Measurements from ENCODE around the gene ODC1.
"Not testable (repeated sequence)": the region's sequence is repeated elsewhere in the genome, so short reads cannot be mapped to it uniquely, and the experiment has no call there.

Gene ODC1

GRCh38 chr2:10452312-10452711 lies 4.2 kb upstream of the ODC1 start:
- DNase-seq, result no peak

DNA sequence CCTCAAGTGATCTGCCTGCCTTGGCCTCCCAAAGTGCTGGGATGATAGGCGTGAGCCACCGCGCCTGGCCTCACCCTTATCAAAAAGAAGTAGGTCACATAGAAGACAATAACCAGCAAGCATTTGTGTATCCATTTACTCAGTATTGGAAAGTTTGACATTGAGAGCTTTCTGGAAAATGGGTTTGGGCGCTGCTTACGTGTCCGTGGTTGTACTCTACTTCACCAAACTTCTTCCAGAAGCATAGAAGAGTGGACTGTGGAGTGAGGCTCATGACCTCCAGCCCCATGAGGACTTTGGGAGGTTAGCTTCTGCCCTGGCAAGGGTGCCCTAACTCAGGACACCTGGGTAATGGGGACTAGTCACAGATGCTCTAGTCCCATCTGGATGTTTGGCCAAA lies 3.7 kb upstream of the ODC1 start:
- DNase-seq, result no peak

GRCh38 chr2:10449838-10450691 lies 1.9 kb upstream of the ODC1 start:
- DNase-seq, result no peak

DNA sequence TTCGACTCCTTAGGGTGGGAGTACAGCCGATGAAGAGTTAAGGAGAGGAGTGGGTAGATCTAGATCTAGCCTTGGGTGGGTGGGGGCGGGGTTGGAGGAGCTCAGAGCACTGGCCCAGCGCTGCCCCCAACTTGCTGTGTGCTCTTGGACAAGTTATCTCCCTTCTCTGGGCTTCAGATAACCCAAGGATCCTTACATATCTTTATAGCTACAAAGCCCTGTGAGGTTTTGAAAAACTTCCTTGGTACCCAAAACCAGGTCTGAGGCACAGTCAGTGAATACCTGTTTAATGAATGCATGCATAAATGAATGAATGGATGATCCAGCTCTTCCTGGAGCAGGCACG lies 1.3 kb upstream of the ODC1 start:
- DNase-seq, result no peak

- peak; percentile 94 for DNase-seq
These were observed 704 bp upstream of the ODC1 start for GRCh38 chr2:10448576-10449485.

DNA sequence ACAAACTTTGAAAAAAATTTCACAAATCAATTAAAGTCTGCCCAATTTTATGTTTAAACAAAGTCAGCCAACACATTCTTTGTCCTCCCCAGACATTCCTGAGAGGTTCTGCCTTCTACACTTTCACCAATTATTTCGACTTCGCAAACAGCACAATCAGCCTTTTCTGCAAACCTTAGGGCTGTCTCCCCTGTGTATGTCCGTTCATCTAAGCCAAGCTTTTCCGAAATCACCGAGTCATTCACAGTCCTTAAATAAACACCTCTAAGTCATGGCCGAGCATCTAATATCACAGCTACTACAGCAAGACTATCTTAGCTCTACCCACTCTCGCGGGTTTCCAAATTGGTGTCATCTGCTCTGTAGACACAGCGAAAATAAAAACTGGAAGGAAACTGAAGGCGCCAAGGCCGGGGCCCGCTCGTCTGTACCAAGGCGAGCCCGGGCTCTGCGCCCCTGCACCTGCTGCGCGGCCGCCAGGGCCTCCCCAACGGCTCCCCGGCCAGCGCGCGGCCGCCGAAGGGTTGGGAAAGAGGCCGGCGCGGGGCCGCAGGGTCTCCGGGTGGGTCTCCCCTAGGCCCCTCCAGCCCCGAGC lies 730 bp downstream of the ODC1 start:
- DNase-seq, result peak; percentile 54

GRCh38 chr2:10446631-10447030 lies 1.5 kb downstream of the ODC1 start:
- no peak for DNase-seq

DNA sequence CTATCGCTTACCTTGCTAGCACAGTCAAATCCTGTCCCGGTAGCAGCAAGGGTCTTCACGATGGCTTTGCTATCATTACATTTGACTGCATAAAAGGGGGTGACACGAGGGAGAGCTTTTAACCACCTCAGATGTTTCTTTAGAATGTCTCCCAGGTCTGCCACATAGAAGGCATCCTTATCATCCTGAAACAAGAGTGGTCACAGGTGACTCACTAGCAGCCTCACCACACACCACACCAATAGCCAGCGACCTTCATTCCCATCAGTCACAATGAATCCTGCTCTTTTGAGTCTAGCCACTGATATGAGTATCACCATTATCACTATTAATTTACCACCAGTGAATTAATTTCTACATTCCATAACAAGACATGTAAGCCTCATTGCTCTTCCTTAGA lies 3.7 kb downstream of the ODC1 start:
- no peak for DNase-seq

- DNase-seq, result not testable (repeated sequence)
These were observed 5.5 kb downstream of the ODC1 start for GRCh38 chr2:10442469-10443126.

DNA sequence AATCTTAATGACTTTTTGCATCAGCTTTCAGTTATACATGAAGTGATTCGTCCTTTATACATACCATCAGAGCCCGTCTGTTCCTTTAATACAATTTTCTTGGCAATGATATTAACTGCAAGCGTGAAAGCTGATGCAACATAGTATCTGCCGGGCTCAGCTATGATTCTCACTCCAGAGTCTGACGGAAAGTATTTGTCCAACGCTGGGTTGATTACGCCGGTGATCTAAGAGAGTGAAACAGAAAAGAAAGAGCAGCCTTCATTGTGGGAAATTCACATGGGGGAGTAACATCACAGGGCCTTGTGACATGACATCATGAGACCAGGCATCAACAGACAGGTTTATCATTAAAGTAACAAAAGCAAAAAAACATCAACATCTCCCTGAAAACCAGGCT lies 6.2 kb downstream of the ODC1 start:
- DNase-seq, result no peak

DNA sequence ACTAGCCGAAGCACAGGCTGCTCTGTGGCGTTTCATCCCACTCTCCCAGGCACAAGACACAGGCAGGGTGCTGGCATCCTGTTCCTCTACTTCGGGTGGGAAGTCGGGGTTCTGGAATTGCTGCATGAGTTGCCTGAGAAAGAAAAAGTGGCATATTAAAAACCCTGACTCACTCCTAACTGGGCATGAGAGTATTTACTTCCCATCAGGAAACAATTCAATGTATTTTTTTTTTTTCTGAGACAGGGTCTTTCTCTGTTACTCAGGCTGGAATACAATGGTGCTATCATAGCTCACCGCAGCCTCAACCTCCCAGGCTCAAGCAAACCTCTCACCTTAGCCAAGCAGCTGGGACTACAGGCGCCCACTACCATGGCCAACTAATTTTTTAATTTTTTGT lies 7.4 kb downstream of the ODC1 start:
- no peak for DNase-seq

GRCh38 chr2:10439971-10440370 lies 8.2 kb downstream of the ODC1 start:
- DNase-seq, result no peak

DNA sequence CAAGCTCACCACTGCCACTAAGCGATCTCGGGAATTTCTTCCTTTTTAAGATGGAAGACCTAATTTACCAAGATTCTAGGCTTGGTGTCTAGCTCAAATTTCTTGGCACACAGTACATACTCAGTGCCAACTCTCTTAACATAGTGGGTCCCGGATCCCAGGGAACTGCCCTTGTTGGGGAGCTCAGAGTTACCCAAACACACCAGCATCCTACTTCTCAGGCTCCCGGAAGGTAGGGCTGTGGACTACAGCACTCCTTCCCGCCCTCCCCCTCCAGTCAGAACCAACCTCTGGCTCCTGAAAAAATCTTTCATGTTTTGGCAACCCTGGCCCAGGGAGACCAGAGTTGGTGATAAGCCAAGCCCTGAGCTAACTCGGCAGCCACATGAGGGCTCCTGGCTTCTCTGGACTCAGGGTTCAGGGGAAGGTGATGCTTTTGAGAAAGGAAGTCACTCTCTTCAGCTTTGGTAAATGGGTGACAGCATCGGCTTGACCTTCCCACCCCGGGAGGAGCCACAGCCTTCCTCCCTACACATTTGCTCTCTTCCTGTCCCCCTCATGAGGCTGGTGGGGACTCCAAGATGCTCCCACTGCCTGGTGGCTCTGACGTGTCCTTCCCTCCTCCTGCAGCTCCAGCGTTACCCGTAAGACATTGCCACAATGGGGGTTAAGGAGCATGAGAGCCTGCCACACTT lies 8.8 kb downstream of the ODC1 start:
- DNase-seq, result no peak

GRCh38 chr2:10438688-10439087 lies 9.4 kb downstream of the ODC1 start:
- no peak for DNase-seq

GRCh38 chr2:10437806-10438205 lies 10.3 kb downstream of the ODC1 start:
- no peak for DNase-seq

DNA sequence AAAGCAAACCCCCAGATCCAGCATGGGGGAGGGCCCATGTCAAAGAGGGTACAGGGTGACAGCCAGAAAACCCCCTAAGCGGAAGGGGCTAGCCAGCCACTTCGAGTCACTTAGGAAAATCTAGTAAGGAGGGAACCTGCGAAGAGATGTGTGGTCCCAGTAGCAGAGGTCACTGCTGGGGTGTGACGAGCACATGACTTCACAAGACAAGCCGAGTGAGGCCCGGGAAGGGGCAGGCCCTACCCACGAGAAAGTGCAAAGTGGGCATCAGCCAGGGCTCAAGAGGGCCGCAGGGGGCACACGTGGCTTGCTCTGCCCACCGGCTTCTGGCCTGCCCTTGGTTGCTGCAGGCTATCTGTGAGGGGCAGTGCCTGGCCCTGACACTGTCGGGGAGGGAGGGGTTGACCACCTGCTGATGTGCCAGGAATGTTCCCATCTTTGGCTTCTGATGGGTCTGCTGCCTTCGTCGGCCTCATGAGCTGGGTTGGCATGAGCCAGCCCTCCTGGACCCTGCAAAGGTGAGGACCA lies 11.5 kb downstream of the ODC1 start:
- DNase-seq, result no peak

DNA sequence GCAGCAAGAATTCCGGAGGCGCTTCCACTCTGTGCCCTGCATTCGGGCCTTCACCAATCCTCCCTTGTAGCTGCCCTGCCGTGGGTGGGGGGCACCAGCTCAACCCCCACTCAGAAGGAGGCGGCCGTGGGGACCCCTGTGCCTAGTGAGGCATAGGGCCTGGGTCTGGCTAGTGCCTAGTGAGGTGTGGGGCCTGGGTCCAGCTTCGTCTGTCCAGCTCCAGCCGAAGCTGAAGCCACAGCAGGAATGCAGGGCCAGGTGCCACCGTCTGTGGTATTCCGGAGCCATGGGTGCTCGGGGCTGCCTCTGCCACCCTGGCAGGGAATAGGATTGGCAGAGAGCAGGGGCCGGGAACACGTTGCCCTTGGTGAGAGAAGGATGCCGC lies 12.3 kb downstream of the ODC1 start:
- DNase-seq, result no peak

DNA sequence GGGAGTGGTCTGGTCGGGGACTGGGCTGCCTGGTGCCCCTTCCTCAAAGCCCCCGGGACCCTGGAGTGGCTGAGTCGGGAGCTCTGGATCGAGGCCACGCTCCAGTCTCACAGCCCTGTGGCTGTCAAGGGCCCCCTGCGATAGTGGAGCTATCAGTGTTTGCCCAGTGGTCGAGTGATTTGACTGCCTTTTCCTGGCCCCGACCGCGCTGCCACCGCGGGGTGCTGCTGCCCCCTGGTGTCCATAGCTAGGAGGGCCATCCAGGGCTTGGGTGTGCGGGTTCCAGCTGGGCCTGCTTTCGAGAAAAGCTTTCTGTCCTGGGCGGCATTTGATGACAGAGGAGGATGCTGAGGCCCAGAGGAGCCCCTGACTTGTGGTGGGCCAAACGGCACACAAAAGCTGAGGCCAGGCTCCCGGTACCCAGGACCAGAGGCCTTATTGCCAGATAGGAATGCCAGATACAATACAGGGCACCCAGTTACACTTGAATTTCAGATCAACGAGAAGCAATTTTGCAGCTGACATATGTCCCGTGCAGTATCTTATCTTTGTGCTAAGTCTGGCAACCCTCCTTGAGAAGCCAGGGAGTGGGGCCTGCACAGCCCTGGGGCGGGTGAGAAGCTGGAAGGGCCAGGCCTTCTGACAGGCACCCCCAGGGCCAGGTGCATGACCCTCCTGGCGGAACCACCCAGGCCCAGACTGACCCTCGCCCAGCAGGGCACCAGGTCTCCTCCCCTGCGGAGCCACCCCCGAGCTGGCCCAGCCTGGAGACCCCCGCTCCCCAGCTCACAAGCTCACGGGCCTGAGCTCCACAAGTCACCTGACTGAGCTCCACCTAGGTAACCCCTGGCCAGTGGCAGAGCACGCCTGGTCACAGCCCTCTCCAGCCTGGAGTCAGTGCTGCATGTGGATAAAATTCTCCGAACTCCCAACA lies 13.0 kb downstream of the ODC1 start:
- DNase-seq, result peak; percentile 74

DNA sequence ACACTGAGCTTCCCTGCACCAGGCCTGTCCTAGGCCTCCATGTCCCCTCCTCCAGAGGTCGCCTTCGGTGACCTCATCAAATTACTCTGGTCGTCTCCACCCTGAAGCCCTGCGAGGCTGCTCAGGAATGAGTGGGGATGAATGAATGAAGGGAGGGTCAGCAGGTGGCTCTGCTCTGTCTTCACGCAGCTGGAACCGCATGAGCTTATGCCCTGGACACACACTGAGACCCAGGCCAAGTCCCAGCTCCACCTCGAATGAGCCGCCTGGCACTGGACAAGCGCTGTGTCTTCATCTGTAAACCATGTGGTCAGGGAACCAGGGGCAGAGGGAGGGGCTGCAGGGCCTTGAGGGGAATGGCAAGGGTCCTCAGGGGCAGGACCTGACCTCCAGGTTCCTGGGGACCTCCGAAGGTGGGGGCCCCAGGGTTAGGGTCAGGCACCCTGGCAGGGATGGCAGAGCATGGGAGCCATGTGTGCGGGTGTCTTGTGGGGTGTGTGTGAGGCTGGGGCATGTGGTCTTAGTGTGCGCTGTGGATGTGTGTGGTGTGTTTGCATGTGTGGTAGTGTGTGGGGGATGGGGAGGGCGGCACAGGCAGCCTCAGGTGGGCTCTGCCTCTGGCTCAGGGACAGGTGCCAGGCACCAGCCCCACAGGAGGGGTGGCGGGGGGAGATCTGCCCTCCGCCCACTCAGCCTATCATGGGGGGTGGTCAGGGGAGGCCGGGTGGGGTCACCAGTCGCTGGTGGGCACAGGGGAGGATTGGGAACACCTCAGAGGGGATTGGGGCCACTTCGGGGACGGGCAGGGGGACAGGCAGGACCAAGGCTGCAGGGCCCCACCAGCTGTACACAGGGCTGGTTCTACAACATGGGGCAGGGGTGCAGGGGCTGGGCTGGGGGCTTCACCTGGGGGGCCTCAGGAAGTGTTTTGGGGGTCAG lies 13.9 kb downstream of the ODC1 start:
- no peak for DNase-seq
